Epithelial cell of esophagus (primary cell): ENCODE results near the gene TFPI2.

Experiments
- DNase-seq: peaks from one replicate; pipeline ENCODE4 v3.0.0; 2010; ENCODE audit warnings: low read depth
- H3K4me3 ChIP-seq: 2 replicates; pipeline ENCODE4 v1.5.1; 2011; ENCODE audit warnings: mild to moderate bottlenecking, low read length, control low read depth
- CTCF ChIP-seq: IDR thresholded peaks from 2 replicates; pipeline ENCODE4 v1.5.1; 2011; ENCODE audit warnings: low read depth, mild to moderate bottlenecking, low read length, control low read depth, inconsistent platforms; ENCODE audit not compliant: insufficient read depth; ENCODE audit errors: missing control alignments

The TFPI2 gene

GRCh38 chr7:93884541-93884940 lies 6.0 kb downstream of the TFPI2 start:
- TF ChIP-seq CTCF: no peak
- DNase-seq: no peak
- no peak overlapping the region for H3K4me3 ChIP-seq

- no peak overlapping the region for H3K4me3 ChIP-seq
- no peak for DNase-seq
- no peak for TF ChIP-seq CTCF
Observed at GRCh38 chr7:93883917-93884345, 6.6 kb downstream of the TFPI2 start.

- DNase-seq: no peak
- TF ChIP-seq CTCF: no peak
Observed at GRCh38 chr7:93883078-93883916, 7.3 kb downstream of the TFPI2 start.

GRCh38 chr7:93882468-93882867 lies 8.1 kb downstream of the TFPI2 start:
- no peak overlapping the region for H3K4me3 ChIP-seq
- TF ChIP-seq CTCF: no peak
- DNase-seq: no peak

More at GRCh38 chr7:93883078-93883916, 7.3 kb downstream of the TFPI2 start:
- H3K4me3 ChIP-seq: no peak overlapping the region

GRCh38 chr7:93879356-93879755 lies 11.2 kb downstream of the TFPI2 start:
- no peak for DNase-seq
- no peak overlapping the region for H3K4me3 ChIP-seq
- TF ChIP-seq CTCF: no peak

- TF ChIP-seq CTCF: no peak
- no peak for DNase-seq
- no peak overlapping the region for H3K4me3 ChIP-seq
Observed at GRCh38 chr7:93877742-93878141, 12.8 kb downstream of the TFPI2 start.
